RWPE2 (cell line): Measurements from ENCODE around the gene KRTAP10-11.

ENCODE experiments used
- ATAC-seq: fragments of 200-7000 bp; cut with Tn5 transposase; 3 replicates; pipeline ENCODE4 v1.9.1; 2021; ENCODE audit warnings: low read depth
- DNase-seq: peaks from one replicate; pipeline ENCODE4 v3.0.0-alpha.2; 2020; ENCODE audit warnings: low spot score
- H3K27ac ChIP-seq: fragments of 450-650 bp; 2 replicates; pipeline ENCODE4 v1.5.1; 2017; ENCODE audit warnings: mild to moderate bottlenecking; ENCODE audit not compliant: poor library complexity, severe bottlenecking
- H3K27me3 ChIP-seq: fragments of 250-450 bp; sonication (Bioruptor Pico); 2 replicates; pipeline ENCODE4 v1.5.1; 2021; ENCODE audit warnings: mild to moderate bottlenecking, moderate library complexity; ENCODE audit not compliant: insufficient read depth, poor library complexity, severe bottlenecking
- H3K36me3 ChIP-seq: fragments of 250-450 bp; sonication (Bioruptor Pico); 2 replicates; pipeline ENCODE4 v1.5.1; 2020; ENCODE audit warnings: low read depth, mild to moderate bottlenecking, moderate library complexity
- H3K4me1 ChIP-seq: fragments of 250-450 bp; sonication (Bioruptor Pico); 2 replicates; pipeline ENCODE4 v1.5.1; 2021; ENCODE audit warnings: mild to moderate bottlenecking, moderate library complexity; ENCODE audit not compliant: insufficient read depth, poor library complexity, severe bottlenecking
- H3K4me3 ChIP-seq: fragments of 250-450 bp; sonication (Bioruptor Pico); 2 replicates; pipeline ENCODE4 v1.5.1; 2021; ENCODE audit warnings: mild to moderate bottlenecking, moderate library complexity; ENCODE audit not compliant: severe bottlenecking
- H3K9me3 ChIP-seq: fragments of 250-450 bp; sonication (Bioruptor Pico); 2 replicates; pipeline ENCODE4 v1.5.1; 2021; ENCODE audit warnings: mild to moderate bottlenecking, moderate library complexity; ENCODE audit not compliant: severe bottlenecking
- TF ChIP-seq, protein P1 (sequence below): fragments of 450-650 bp; IDR thresholded peaks from one replicate; pipeline ENCODE4 v1.5.1; 2017; ENCODE audit warnings: mild to moderate bottlenecking, moderate library complexity; ENCODE audit not compliant: poor library complexity, severe bottlenecking

The KRTAP10-11 gene

DNA sequence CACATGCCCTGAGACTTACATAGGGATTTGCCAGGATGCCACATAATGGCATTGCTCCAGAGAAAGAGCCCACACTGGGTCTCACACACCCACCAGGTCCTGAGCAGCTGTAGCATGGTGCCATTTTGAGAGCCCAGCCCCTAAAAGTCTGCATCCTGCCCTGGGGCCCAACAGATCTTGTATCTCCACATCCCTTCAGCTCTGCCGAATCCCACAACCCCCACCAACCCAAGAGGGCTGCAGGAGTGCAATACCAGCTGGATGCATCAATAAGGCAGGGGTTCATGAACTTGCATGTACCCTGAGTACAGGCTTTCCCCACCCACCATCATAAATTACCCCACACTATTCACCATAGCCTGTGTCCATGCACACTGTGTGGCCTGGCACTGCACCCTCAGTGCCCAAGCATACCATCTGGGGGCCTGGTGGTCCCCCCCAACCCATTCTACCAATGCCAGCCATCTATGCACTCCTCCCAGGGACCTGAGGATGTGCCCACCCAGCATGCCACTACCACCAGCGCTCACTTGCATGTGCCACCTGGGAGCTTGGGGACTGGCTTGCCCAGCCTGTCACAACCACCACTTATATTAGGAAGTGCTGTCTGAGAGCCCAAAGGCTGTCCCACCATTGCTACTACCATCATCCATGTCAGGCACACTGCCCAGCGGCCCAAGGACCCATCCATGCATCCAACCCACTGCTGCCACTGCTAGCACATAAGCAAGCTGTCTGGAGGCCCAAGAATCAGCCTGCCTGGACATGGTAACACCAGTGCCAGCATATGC lies 24.6 kb downstream of the KRTAP10-11 start:
- TF ChIP-seq, protein P1, sequence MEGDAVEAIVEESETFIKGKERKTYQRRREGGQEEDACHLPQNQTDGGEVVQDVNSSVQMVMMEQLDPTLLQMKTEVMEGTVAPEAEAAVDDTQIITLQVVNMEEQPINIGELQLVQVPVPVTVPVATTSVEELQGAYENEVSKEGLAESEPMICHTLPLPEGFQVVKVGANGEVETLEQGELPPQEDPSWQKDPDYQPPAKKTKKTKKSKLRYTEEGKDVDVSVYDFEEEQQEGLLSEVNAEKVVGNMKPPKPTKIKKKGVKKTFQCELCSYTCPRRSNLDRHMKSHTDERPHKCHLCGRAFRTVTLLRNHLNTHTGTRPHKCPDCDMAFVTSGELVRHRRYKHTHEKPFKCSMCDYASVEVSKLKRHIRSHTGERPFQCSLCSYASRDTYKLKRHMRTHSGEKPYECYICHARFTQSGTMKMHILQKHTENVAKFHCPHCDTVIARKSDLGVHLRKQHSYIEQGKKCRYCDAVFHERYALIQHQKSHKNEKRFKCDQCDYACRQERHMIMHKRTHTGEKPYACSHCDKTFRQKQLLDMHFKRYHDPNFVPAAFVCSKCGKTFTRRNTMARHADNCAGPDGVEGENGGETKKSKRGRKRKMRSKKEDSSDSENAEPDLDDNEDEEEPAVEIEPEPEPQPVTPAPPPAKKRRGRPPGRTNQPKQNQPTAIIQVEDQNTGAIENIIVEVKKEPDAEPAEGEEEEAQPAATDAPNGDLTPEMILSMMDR, result no peak
- Histone ChIP-seq H3K36me3 (no peaks in the 10 kb centered on the region), H3K9me3 (peaks cover 2% of the 10 kb centered on the region), H3K27ac (no peak overlapping the region), H3K4me3 (no peak overlapping the region), H3K4me1 (no peaks in the 10 kb centered on the region), H3K27me3 (peaks cover 5% of the 10 kb centered on the region)
- ATAC-seq (no peak), DNase-seq (no peak)

DNA sequence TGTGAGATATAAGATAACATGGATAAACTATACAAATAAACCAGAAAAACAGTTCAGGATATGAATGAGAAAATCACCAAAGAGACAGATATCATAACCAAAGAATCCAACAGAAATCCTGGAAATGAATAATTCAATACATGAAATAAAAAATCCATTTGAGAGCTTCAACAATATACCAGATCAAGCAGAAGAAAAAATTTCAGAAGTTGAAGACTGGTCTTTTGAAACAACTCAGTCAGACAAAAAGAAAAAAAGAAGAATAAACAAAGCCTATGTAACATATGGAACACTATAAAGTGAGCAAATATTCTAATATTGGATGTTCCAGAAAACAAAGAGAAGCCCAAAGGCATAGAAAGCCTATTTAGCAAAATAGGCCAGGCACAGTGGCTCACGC lies 25.7 kb downstream of the KRTAP10-11 start:
- H3K27ac ChIP-seq, result no peak overlapping the region
- H3K9me3 ChIP-seq, result peaks cover 2% of the 10 kb centered on the region
- TF ChIP-seq, protein P1, result no peak
- H3K27me3 ChIP-seq, result peaks cover 11% of the 10 kb centered on the region
- ATAC-seq (no peak), DNase-seq (no peak)
- H3K4me1 ChIP-seq, result no peaks in the 10 kb centered on the region
- no peak overlapping the region for H3K4me3 ChIP-seq
- no peaks in the 10 kb centered on the region for H3K36me3 ChIP-seq

DNA sequence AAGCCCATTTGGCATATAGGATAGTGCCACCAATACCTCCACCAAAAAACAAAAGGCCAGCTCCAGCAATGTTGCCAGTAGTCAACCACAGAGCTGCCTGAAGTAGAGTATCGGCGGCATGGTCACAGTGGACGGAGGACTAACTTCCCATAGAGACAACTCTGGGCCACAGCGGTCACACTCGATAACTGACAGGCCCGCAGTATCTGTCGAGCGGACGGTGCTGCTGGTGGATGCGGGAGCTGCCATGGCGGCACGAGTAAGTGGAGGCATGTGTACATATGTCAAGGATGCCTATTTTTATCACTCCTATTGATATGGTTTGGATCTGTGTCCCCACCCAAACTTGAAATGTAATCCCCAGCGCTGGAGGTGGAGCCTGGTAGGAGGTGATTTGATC lies 31.7 kb downstream of the KRTAP10-11 start:
- ATAC-seq (no peak), DNase-seq (no peak)
- H3K27ac ChIP-seq, result no peak overlapping the region
- H3K9me3 ChIP-seq, result no peaks in the 10 kb centered on the region
- no peaks in the 10 kb centered on the region for H3K4me1 ChIP-seq
- no peak overlapping the region for H3K4me3 ChIP-seq
- H3K27me3 ChIP-seq, result peaks cover 37% of the 10 kb centered on the region
- no peaks in the 10 kb centered on the region for H3K36me3 ChIP-seq
- TF ChIP-seq, protein P1, result no peak

DNA sequence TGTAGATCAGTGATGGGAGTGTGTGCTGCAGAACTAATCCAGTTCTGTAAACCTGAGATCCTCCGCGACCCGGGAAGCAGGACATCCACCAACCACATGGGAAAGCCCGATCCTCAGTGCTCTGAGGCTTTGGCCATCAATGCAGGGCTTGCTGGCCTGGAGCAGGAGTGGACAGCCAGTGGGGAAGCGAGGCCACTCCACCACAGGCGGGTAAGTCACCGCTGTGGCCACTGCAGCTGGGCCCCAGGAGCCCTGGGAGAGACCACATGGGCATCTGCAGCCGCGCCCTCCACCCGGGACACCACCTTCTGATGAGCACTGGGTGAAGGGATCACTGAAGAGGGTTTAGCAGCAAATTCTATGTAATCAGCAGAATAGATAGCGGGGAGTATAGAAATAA lies 34.9 kb downstream of the KRTAP10-11 start:
- Histone ChIP-seq H3K27ac (no peak overlapping the region), H3K9me3 (no peaks in the 10 kb centered on the region), H3K4me3 (no peak overlapping the region), H3K4me1 (no peaks in the 10 kb centered on the region), H3K27me3 (peaks cover 32% of the 10 kb centered on the region), H3K36me3 (no peaks in the 10 kb centered on the region)
- ATAC-seq, result no peak
- DNase-seq, result no peak
- TF ChIP-seq, protein P1, result no peak
